CD4-positive, alpha-beta T cell (primary cell): ENCODE data around the gene MGAT5. TPM values are rescaled to one million over a fixed set of nuclear protein-coding genes. Genes with fewer than 3 reads are reported as not detected.
A peak's percentile ranks its signal among the peaks of the same experiment; 100 is the strongest.

ENCODE experiments used
- ATAC-seq: fragments of 200-7000 bp; cut with Tn5 transposase; one replicate; pipeline ENCODE4 v1.10.0; 2022; ENCODE audit warnings: mild to moderate bottlenecking; ENCODE audit not compliant: poor library complexity
- CTCF ChIA-PET: fragments of 350-600 bp; sonication (Branson Sonifier 250); formaldehyde crosslinking; loops from one replicate; lab custom pipeline; 2021; ENCODE audit warnings: antibody characterized with exemption, inconsistent platforms; lab: Charles Lee
- POLR2A ChIA-PET: fragments of 350-600 bp; sonication (Branson Sonifier 250); formaldehyde crosslinking; loops from one replicate; lab custom pipeline; 2021; ENCODE audit warnings: antibody characterized with exemption, inconsistent platforms; lab: Charles Lee
- DNase-seq, 14 experiments: peaks; one replicate each; pipeline ENCODE4 v3.0.0-alpha.2; 2013 to 2020; ENCODE audit warnings: mixed read lengths in 2 of 14
- H3K27ac ChIP-seq, 2 donors: one replicate each; pipeline versions ENCODE4 v1.5.1 to v1.7.0; 2013; ENCODE audit warnings: low read length in 2 of 2, low read depth in 1 of 2, mild to moderate bottlenecking in 1 of 2
- H3K27me3 ChIP-seq, 2 experiments: 1 replicate in 1 of 2; 2 replicates in 1 of 2; pipeline versions ENCODE4 v1.6.1 to v1.7.0; 2013; ENCODE audit warnings: low read length in 2 of 2, control low read depth in 1 of 2, mild to moderate bottlenecking in 1 of 2, moderate library complexity in 1 of 2; ENCODE audit not compliant: insufficient read depth in 2 of 2, control insufficient read depth in 1 of 2
- H3K36me3 ChIP-seq: one replicate; pipeline ENCODE4 v1.6.1; 2013; ENCODE audit warnings: low read length, control low read depth; ENCODE audit not compliant: insufficient read depth
- H3K4me1 ChIP-seq: one replicate; pipeline ENCODE4 v1.6.1; 2013; ENCODE audit warnings: low read length, control low read depth; ENCODE audit not compliant: insufficient read depth
- H3K4me3 ChIP-seq: one replicate; pipeline ENCODE4 v1.5.1; 2013; ENCODE audit warnings: mild to moderate bottlenecking, low read length, moderate library complexity
- H3K9me3 ChIP-seq, 2 experiments: 1 replicate in 1 of 2; 2 replicates in 1 of 2; pipeline versions ENCODE4 v1.6.1 to v1.7.0; 2013; ENCODE audit warnings: low read length in 2 of 2, mild to moderate bottlenecking in 2 of 2, control low read depth in 1 of 2, moderate library complexity in 1 of 2; ENCODE audit not compliant: control insufficient read depth in 1 of 2, insufficient read depth in 1 of 2
- H3K27ac Mint-ChIP-seq: one replicate; pipeline ENCODE4 v1.8.0; 2020; ENCODE audit warnings: mixed read lengths
- H3K27me3 Mint-ChIP-seq: one replicate; pipeline ENCODE4 v1.8.0; 2021; ENCODE audit warnings: mixed read lengths
- H3K36me3 Mint-ChIP-seq: one replicate; pipeline ENCODE4 v1.8.0; 2021; ENCODE audit warnings: low read depth, mixed read lengths
- H3K4me1 Mint-ChIP-seq: one replicate; pipeline ENCODE4 v1.8.0; 2021; ENCODE audit warnings: low read depth, mixed read lengths
- H3K4me3 Mint-ChIP-seq: one replicate; pipeline ENCODE4 v1.8.0; 2020; ENCODE audit warnings: mild to moderate bottlenecking, mixed read lengths
- H3K9me3 Mint-ChIP-seq: one replicate; pipeline ENCODE4 v1.8.0; 2020; ENCODE audit warnings: mixed read lengths
- CTCF ChIP-seq: fragments of 200-600 bp; IDR thresholded peaks from one replicate; pipeline ENCODE4 v1.8.0; 2022; ENCODE audit warnings: antibody characterized with exemption, mild to moderate bottlenecking
- intact Hi-C, 2 experiments: fragments of 100-400 bp; cut with DNase I in 1 of 2; cut with micrococcal nuclease in 1 of 2; formaldehyde crosslinking; loops; one replicate each; pipeline versions ENCODE4 v1.15.1 to v1.9.0; 2023 to 2025; cut with DNase I, micrococcal nuclease
- total RNA-seq, 174 experiments: library from RNA in 2 of 174; stranded (reverse) in 2 of 174; gene quantifications; one replicate each; pipeline ENCODE4 v1.2.3 and lab custom pipeline; 2021 to 2026

MGAT5 gene
- total RNA-seq, 2 experiments from 2014 or later: 77.5 to 77.8 TPM

GRCh38 chr2:134235510-134236144 lies 18.2 kb upstream of the MGAT5 start:
- no peaks in the 10 kb centered on the region for H3K36me3 ChIP-seq
- no peak for DNase-seq
- no peak overlapping the region for H3K4me3 ChIP-seq
- H3K27me3 Mint-ChIP-seq: no peaks in the 10 kb centered on the region
- no peaks in the 10 kb centered on the region for H3K9me3 Mint-ChIP-seq
- no peaks in the 10 kb centered on the region for H3K27me3 ChIP-seq
- no peak for TF ChIP-seq CTCF
- no peak for ATAC-seq
- POLR2A ChIA-PET: interaction anchor here (0.5 to 2.1 kb wide), 3 partner anchors 10 to 58 kb away, joined by 3 to 13 read pairs (median 5); no protein-coding TSS in a partner anchor
- intact Hi-C loops: no loop called here
- CTCF ChIA-PET: interaction anchor here (0.9 to 3.4 kb wide), 3 partner anchors 10 to 122 kb away, joined by 3 to 18 read pairs (median 4); no protein-coding TSS in a partner anchor
- peaks cover 76% of the 10 kb centered on the region for H3K4me1 ChIP-seq
- no peaks in the 10 kb centered on the region for H3K9me3 ChIP-seq
- no peaks in the 10 kb centered on the region for H3K36me3 Mint-ChIP-seq
- H3K4me3 Mint-ChIP-seq: peak overlapping the region; percentile 7
- peak overlapping the region; percentile 83 for H3K27ac Mint-ChIP-seq
- peaks cover 87% of the 10 kb centered on the region for H3K4me1 Mint-ChIP-seq
- H3K27ac ChIP-seq: peak overlapping the region in 1 of 2 donors; percentile 71

- Mint-ChIP-seq H3K4me1 (peaks cover 84% of the 10 kb centered on the region), H3K27me3 (no peaks in the 10 kb centered on the region), H3K9me3 (no peaks in the 10 kb centered on the region), H3K4me3 (no peak overlapping the region), H3K36me3 (no peaks in the 10 kb centered on the region), H3K27ac (peak overlapping the region; percentile 33)
- no peak for TF ChIP-seq CTCF
- Histone ChIP-seq H3K27ac (peak overlapping the region in 1 of 2 donors; percentile 15), H3K36me3 (no peaks in the 10 kb centered on the region), H3K9me3 (no peaks in the 10 kb centered on the region), H3K4me1 (peaks cover 69% of the 10 kb centered on the region), H3K4me3 (no peak overlapping the region), H3K27me3 (no peaks in the 10 kb centered on the region)
- ChIA-PET CTCF (interaction anchor here (1.0 to 1.9 kb wide), 2 partner anchors 118 to 173 kb away, joined by 3 to 6 read pairs; no protein-coding TSS in a partner anchor), POLR2A (interaction anchor here (1.0 to 1.6 kb wide), 3 partner anchors 15 to 118 kb away, joined by 3 to 7 read pairs (median 4); partner anchors contain the start of gene MGAT5)
- ATAC-seq (no peak), DNase-seq (no peak)
- intact Hi-C loops: no loop called here
Observed at GRCh38 chr2:134238371-134238770, 15.5 kb upstream of the MGAT5 start.

- CTCF ChIA-PET: no interaction called here
- no peak for ATAC-seq
- POLR2A ChIA-PET: interaction anchor here (0.7 to 1.2 kb wide), 3 partner anchors 10 to 112 kb away, joined by 3 to 4 read pairs (median 3); no protein-coding TSS in a partner anchor
- no peaks in the 10 kb centered on the region for H3K36me3 ChIP-seq
- H3K9me3 ChIP-seq: no peaks in the 10 kb centered on the region
- H3K27ac Mint-ChIP-seq: peak overlapping the region; percentile 67
- intact Hi-C loops: no loop called here
- H3K27me3 ChIP-seq: no peaks in the 10 kb centered on the region
- no peaks in the 10 kb centered on the region for H3K36me3 Mint-ChIP-seq
- no peak overlapping the region for H3K27ac ChIP-seq
- no peak for DNase-seq
- H3K4me3 Mint-ChIP-seq: no peak overlapping the region
- no peaks in the 10 kb centered on the region for H3K9me3 Mint-ChIP-seq
- H3K4me1 ChIP-seq: peaks cover 68% of the 10 kb centered on the region
- no peak overlapping the region for H3K4me3 ChIP-seq
- no peak for TF ChIP-seq CTCF
- H3K27me3 Mint-ChIP-seq: no peaks in the 10 kb centered on the region
- H3K4me1 Mint-ChIP-seq: peaks cover 84% of the 10 kb centered on the region
Observed at GRCh38 chr2:134240061-134240460, 13.8 kb upstream of the MGAT5 start.
